ENCODE results near the gene LCN9. TPM values are rescaled to one million over a fixed set of nuclear protein-coding genes. Genes with fewer than 3 reads are reported as not detected.

LCN9 gene
- total and polyA plus RNA-seq, 2 of the 4 experiments (the other 2 are of a cell fraction) = not detected

DNA sequence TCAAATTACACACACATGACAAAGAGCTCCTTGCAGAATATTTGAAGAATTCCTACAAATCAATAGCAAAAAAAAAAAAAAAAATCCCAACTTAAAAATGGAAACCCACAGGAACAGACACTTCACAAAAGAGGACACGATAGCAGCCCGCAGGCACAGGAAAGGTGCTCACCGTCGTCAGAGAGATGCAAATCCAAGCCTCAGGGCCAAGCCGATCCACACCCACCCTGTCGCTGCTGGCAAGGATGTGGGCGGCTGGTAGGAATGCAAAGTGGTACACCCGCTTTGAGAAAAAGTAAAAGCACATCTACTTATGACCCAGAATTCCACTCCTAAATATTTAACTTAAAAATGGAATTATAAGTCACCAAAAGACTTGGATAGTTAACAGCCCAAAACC lies 10.8 kb downstream of the LCN9 start:
- Histone ChIP-seq H3K79me1 (ENCODE audit: low read depth in 1 of 2, low read length in 2 of 2) (no peaks in the 10 kb centered on the region), H3K4ac (ENCODE audit: low read depth, low read length) (no peak overlapping the region), H3K4me3 (ENCODE audit: insufficient read depth, low read depth, low read length) (no peak overlapping the region), H3K14ac (replicated peaks; ENCODE audit: low read depth, low read length) (no peak overlapping the region), H2BK5ac (ENCODE audit: low read depth, low read length, poor library complexity, severe bottlenecking) (no peak overlapping the region), H2BK15ac (ENCODE audit: low read depth, low read length) (no peak overlapping the region), H4K91ac (ENCODE audit: insufficient read depth, low read depth, low read length) (no peak overlapping the region), H4K20me1 (ENCODE audit: insufficient read depth, low read length) (no peaks in the 10 kb centered on the region), H4K5ac (ENCODE audit: low read depth, low read length) (no peak overlapping the region), H2AK5ac (ENCODE audit: low read depth, low read length) (no peak overlapping the region), H3K9me3 (ENCODE audit: control insufficient read depth, insufficient read depth, low read length) (peaks cover 3% of the 10 kb centered on the region; the same call in 1 of the 2 replicates), H3K27ac (ENCODE audit: insufficient read depth, low read length) (no peak overlapping the region), H3K27me3 (ENCODE audit: control insufficient read depth, insufficient read depth, low read length) (no peaks in the 10 kb centered on the region; the same call in 1 of the 2 replicates), H3K9me1 (ENCODE audit: insufficient read depth, low read length) (no peaks in the 10 kb centered on the region), H3K4me2 (ENCODE audit: low read depth, low read length) (no peak overlapping the region), H3K23ac (ENCODE audit: low read depth, low read length) (no peak overlapping the region), H2BK20ac (ENCODE audit: low read depth, low read length) (no peak overlapping the region), H3K36me3 (ENCODE audit: control insufficient read depth, insufficient read depth, low read length) (no peaks in the 10 kb centered on the region), H4K8ac (ENCODE audit: low read depth in 2 of 2, low read length in 2 of 2) (no peak overlapping the region), H3K56ac (ENCODE audit: extremely low read depth, insufficient read depth, low read length) (no peak overlapping the region), H3K4me1 (ENCODE audit: control insufficient read depth, insufficient read depth, low read length) (no peaks in the 10 kb centered on the region), H3K18ac (ENCODE audit: low read depth, low read length) (no peak overlapping the region), H2BK120ac (ENCODE audit: low read depth, low read length) (no peak overlapping the region), H3K9ac (ENCODE audit: low read depth, low read length) (no peak overlapping the region), H2AFZ (replicated peaks; ENCODE audit: low read length, poor library complexity) (no peak overlapping the region), H2AK9ac (replicated peaks; ENCODE audit: low read depth, low read length, poor library complexity) (no peak overlapping the region)
- CTCF ChIA-PET = no interaction called here
- in situ Hi-C loops (cut with MboI; ENCODE audit: low sequenced_read_pairs) (no loop called here), dilution Hi-C loops (cut with HindIII; ENCODE audit: low sequenced_read_pairs, unreplicated experiment) (no loop called here), intact Hi-C loops (cut with micrococcal nuclease) (no loop called here)
- DNase-seq (no peak), ATAC-seq (ENCODE audit: low read depth) (no peak)
- no TSS peak for BruUV-seq (replicated peaks)
- TF ChIP-seq POLR2A (IDR thresholded peaks at IDR 0.05; ENCODE audit: low read depth, low read length) (no peak), MAFK (IDR thresholded peaks at IDR 0.05; ENCODE audit: low read depth, low read length) (no peak), RFX5 (IDR thresholded peaks at IDR 0.05; ENCODE audit: low read depth, low read length) (no peak), CTCF (conservative IDR thresholded peaks at IDR 0.05; ENCODE audit: low read depth, low read length) (no peak), RAD21 (IDR thresholded peaks at IDR 0.05; ENCODE audit: low read length) (no peak), MXI1 (IDR thresholded peaks at IDR 0.05; ENCODE audit: borderline replicate concordance, low read depth, low read length) (no peak), USF2 (IDR thresholded peaks at IDR 0.05; ENCODE audit: low read depth, low read length) (no peak), RCOR1 (IDR thresholded peaks at IDR 0.05; ENCODE audit: insufficient replicate concordance, low read length) (no peak), MAZ (IDR thresholded peaks at IDR 0.05; ENCODE audit: borderline replicate concordance, low read depth, low read length) (no peak), CEBPB (IDR thresholded peaks at IDR 0.05; ENCODE audit: low read depth, low read length) (no peak), SMC3 (IDR thresholded peaks at IDR 0.05; ENCODE audit: low read depth, low read length) (no peak), FOS (IDR thresholded peaks at IDR 0.05; ENCODE audit: low read depth, low read length) (no peak)
- POLR2A ChIA-PET (ENCODE audit: unreplicated experiment) = no interaction called here
- WGBS, 2 experiments (ENCODE audit: extremely low coverage in 2 of 2, insufficient read length in 1 of 2) = 80% methylated on average over 2 of the region's 8 CpGs; no CpG with 5 or more reads in 1 of the 2 experiments
